K562 (cell line): ENCODE results near the gene ERMN. TPM values are rescaled to one million over a fixed set of nuclear protein-coding genes. Genes with fewer than 3 reads are reported as not detected.

Experiments used
- ATAC-seq: fragments of 200-7000 bp; cut with Tn5 transposase; 3 replicates; pipeline ENCODE4 v1.9.1; 2020; ENCODE audit warnings: moderate library complexity
- BruUV-seq: library from RNA; stranded (reverse); fragments of 400-500 nt; replicated peaks from 2 replicates; lab custom pipeline; 2021; lab: Mats Ljungman, UMichigan
- CTCF ChIA-PET: fragments of 300-600 bp; formaldehyde crosslinking; extraction: SDS; loops from one replicate; lab custom pipeline; 2021; ENCODE audit warnings: low intra/inter-chr PET ratio; lab: Yijun Ruan, JAX
- POLR2A ChIA-PET: fragments of 300-600, 350-650 bp; sonication (Branson Sonifier 250); formaldehyde crosslinking; extraction: SDS; loops from one replicate; lab custom pipeline; 2021; ENCODE audit warnings: antibody characterized with exemption, inconsistent platforms; lab: Yijun Ruan, JAX
- DNase-seq, 4 experiments: peaks; one replicate each; pipeline versions ENCODE4 v3.0.0 to v3.0.0-alpha.2; 2011 to 2018; ENCODE audit warnings: low spot score in 3 of 4, mixed read lengths in 3 of 4; ENCODE audit errors: extremely low read depth in 1 of 4
- FAIRE-seq: peaks from 2 replicates; lab custom pipeline; 2011; peaks lifted over from hg19 to GRCh38; lab: Jason Lieb, UNC
- H2AFZ ChIP-seq: 2 replicates; pipeline ENCODE4 v1.6.0; 2011; ENCODE audit warnings: low read depth, low read length, control low read depth, inconsistent platforms
- H3K27ac ChIP-seq: fragments of 200-600 bp; 3 replicates; pipeline ENCODE4 v1.8.0; 2011; ENCODE audit warnings: low read depth, mild to moderate bottlenecking, control low read depth, inconsistent platforms, low read length, moderate library complexity, mixed read lengths; ENCODE audit errors: extremely low read depth
- H3K27me3 ChIP-seq, 2 experiments: fragments of 300-600 bp in 1 of 2; 2 replicates in 1 of 2; 3 replicates in 1 of 2; pipeline versions ENCODE4 v1.6.0 to v1.8.0; 2011; ENCODE audit warnings: inconsistent platforms in 2 of 2, low read length in 2 of 2, mild to moderate bottlenecking in 1 of 2, mixed read lengths in 1 of 2, moderate library complexity in 1 of 2; ENCODE audit not compliant: control insufficient read depth in 2 of 2, insufficient read depth in 2 of 2
- H3K36me3 ChIP-seq: fragments of 300-600 bp; 3 replicates; pipeline ENCODE4 v1.8.0; 2011; ENCODE audit warnings: mild to moderate bottlenecking, low read length, inconsistent platforms; ENCODE audit not compliant: control insufficient read depth, insufficient read depth
- H3K4me1 ChIP-seq, 2 experiments: fragments of 200-600 bp in 1 of 2; replicated peaks in 1 of 2; 2 replicates in 1 of 2; 3 replicates in 1 of 2; pipeline versions ENCODE4 v1.5.1 to v1.8.0; 2011; ENCODE audit warnings: inconsistent platforms in 2 of 2, low read length in 2 of 2, mild to moderate bottlenecking in 1 of 2, mixed read lengths in 1 of 2, moderate library complexity in 1 of 2; ENCODE audit not compliant: control insufficient read depth in 2 of 2, insufficient read depth in 2 of 2
- H3K4me2 ChIP-seq: 2 replicates; pipeline ENCODE4 v1.6.1; 2011; ENCODE audit warnings: low read length, control low read depth, inconsistent platforms, mixed read lengths; ENCODE audit not compliant: insufficient read depth
- H3K4me3 ChIP-seq: fragments of 200-600 bp; sonication (generic), shearing (Covaris generic); 2 replicates; pipeline ENCODE4 v1.5.1; 2016; ENCODE audit warnings: control low read depth, inconsistent platforms
- H3K79me2 ChIP-seq: fragments of 200-600 bp; 3 replicates; pipeline ENCODE4 v1.8.0; 2011; ENCODE audit warnings: low read length, inconsistent platforms; ENCODE audit not compliant: control insufficient read depth, insufficient read depth
- H3K9ac ChIP-seq, 2 experiments: 2 replicates each; pipeline versions ENCODE4 v1.6.0 to v1.6.1; 2011; ENCODE audit warnings: low read depth in 2 of 2, low read length in 2 of 2, control low read depth in 1 of 2, inconsistent platforms in 1 of 2, mild to moderate bottlenecking in 1 of 2, mixed read lengths in 1 of 2; ENCODE audit not compliant: insufficient read depth in 1 of 2
- H3K9me1 ChIP-seq: one replicate; pipeline ENCODE4 v1.6.0; 2011; ENCODE audit warnings: inconsistent platforms, mild to moderate bottlenecking, low read length, moderate library complexity; ENCODE audit not compliant: control insufficient read depth, insufficient read depth
- H3K9me3 ChIP-seq: replicated peaks from 2 replicates; pipeline ENCODE4 v1.5.1; 2011; ENCODE audit warnings: low read depth, low read length, inconsistent platforms; ENCODE audit not compliant: control insufficient read depth, insufficient read depth
- H4K20me1 ChIP-seq: replicated peaks from 2 replicates; pipeline ENCODE4 v1.6.1; 2011; ENCODE audit warnings: low read length, inconsistent platforms, mixed read lengths; ENCODE audit not compliant: control insufficient read depth, insufficient read depth
- RFX1 ChIP-seq: fragments of 450-650 bp; IDR thresholded peaks from 2 replicates; pipeline ENCODE4 v1.6.1; 2016; ENCODE audit warnings: mild to moderate bottlenecking, moderate library complexity
- ZNF280B ChIP-seq: fragments of 250-450 bp; sonication (Bioruptor Pico); IDR thresholded peaks from 2 replicates; pipeline ENCODE4 v1.5.1; 2021; ENCODE audit warnings: mild to moderate bottlenecking
- WGBS: fragments of 100-300 bp; shearing (Covaris generic); methylation state at CpG from one replicate; pipeline ENCODE4 v1.1.6; 2016; ENCODE audit warnings: low coverage, mixed read lengths; ENCODE audit not compliant: insufficient coverage; ENCODE audit errors: missing lambda C conversion rate; 5-methylcytosine and 5-hydroxymethylcytosine counted together
- in situ Hi-C: fragments of 300-500 bp; cut with MboI; formaldehyde crosslinking; loops from 4 replicates; pipeline ENCODE4 v1.15.0; 2018; ENCODE audit warnings: inconsistent platforms, mixed read lengths
- intact Hi-C: fragments of 100-400 bp; cut with micrococcal nuclease; formaldehyde crosslinking; loops from 2 replicates; pipeline ENCODE4 v1.14.2; 2022
- polyA plus RNA-seq, 8 experiments: library from polyadenylated mRNA; depleted of rRNA in 4 of 8; stranded (reverse) in 5 of 8; unstranded in 3 of 8; fragments of >200 nt; fragmentation: Nextera tagmentation in 2 of 8; fragmentation: Illumina TruSeq in 1 of 8; extraction: Ambion mirVana in 2 of 8; extraction: Trizol in 1 of 8; gene quantifications; 2 replicates each; pipeline versions ENCODE4 v1.2.1 to v1.2.3, GENCODE V29; 2011 to 2014; ENCODE audit warnings: inconsistent platforms in 1 of 8, missing spikeins in 1 of 8
- total RNA-seq, 7 experiments: library from RNA; depleted of rRNA in 6 of 7; stranded (reverse); fragments of >200 nt in 6 of 7; fragmentation: Illumina TruSeq in 2 of 7; extraction: Trizol in 2 of 7; gene quantifications; 2 replicates each; pipeline versions ENCODE4 v1.2.1 to v1.2.3, GENCODE V29; 2011 to 2021; ENCODE audit warnings: low replicate concordance in 1 of 7

The ERMN gene
- total and polyA plus RNA-seq, 9 of the 15 experiments (the other 6 are each of a cell fraction or from before 2014, with no cell fraction given), result 0.03 to 0.11 (median 0.05) TPM; not detected in 3

- 1% methylated on average over 4 of the region's 4 CpGs for WGBS
- no peaks in the 10 kb centered on the region for H3K36me3 ChIP-seq
- no peak overlapping the region for H2AFZ ChIP-seq
- in situ Hi-C loops, result loop anchor here (25.0 kb wide), 1 partner anchor 672 kb away; no protein-coding TSS in a partner anchor
- ChIA-PET CTCF (no interaction called here), POLR2A (interaction anchor here (0.6 kb wide), 1 partner anchor 504 kb away, joined by 3 read pairs; no protein-coding TSS in a partner anchor)
- BruUV-seq, result no TSS peak
- H3K9ac ChIP-seq, result no peak overlapping the region
- FAIRE-seq (no peak), DNase-seq (no peak), ATAC-seq (no peak)
- no peak overlapping the region for H3K4me2 ChIP-seq
- no peaks in the 10 kb centered on the region for H3K4me1 ChIP-seq
- 0 out of 5 replicates have a peak, but pooled peaks cover 0 to 3% of the 10 kb centered on the region in 2 experiments for H3K27me3 ChIP-seq
- no peaks in the 10 kb centered on the region for H3K9me3 ChIP-seq
- no peak for TF ChIP-seq ZNF280B (CRISPR knock-in tag)
- peak; percentile 28; the same call in 1 of the 2 replicates for TF ChIP-seq RFX1
- H3K79me2 ChIP-seq, result no peaks in the 10 kb centered on the region
- H3K4me3 ChIP-seq, result no peak overlapping the region
- no peaks in the 10 kb centered on the region for H3K9me1 ChIP-seq
- no peak overlapping the region for H3K27ac ChIP-seq
- intact Hi-C loops, result no loop called here
- H4K20me1 ChIP-seq, result no peaks in the 10 kb centered on the region
These were observed 14.5 kb upstream of the ERMN start for GRCh38 chr2:157339965-157340655.
